Transverse colon (tissue), 4 donors: ENCODE data around the gene DNAL4. TPM values are rescaled to one million over a fixed set of nuclear protein-coding genes. Genes with fewer than 3 reads are reported as not detected.
"Not testable (repeated sequence)": the region's sequence is repeated elsewhere in the genome, so short reads cannot be mapped to it uniquely, and the experiment has no call there.

Experiments
- DNase-seq: peaks from one replicate; pipeline ENCODE4 v3.0.0-alpha.2; 2019
- H3K27ac ChIP-seq, 4 donors: fragments of 200-600 bp; sonication (generic); 2 replicates each; pipeline ENCODE4 v1.5.1; 2016 to 2018; ENCODE audit warnings: inconsistent platforms in 4 of 4
- H3K27me3 ChIP-seq: fragments of 200-600 bp; sonication (generic); 2 replicates; pipeline ENCODE4 v1.5.1; 2017; ENCODE audit warnings: inconsistent platforms
- H3K36me3 ChIP-seq, 4 donors: fragments of 200-600 bp; sonication (generic); 2 replicates each; pipeline ENCODE4 v1.5.1; 2017 to 2019; ENCODE audit warnings: inconsistent platforms in 4 of 4
- H3K4me1 ChIP-seq, 4 donors: fragments of 200-600 bp; sonication (generic); 2 replicates each; pipeline ENCODE4 v1.5.1; 2017 to 2020; ENCODE audit warnings: inconsistent platforms in 4 of 4
- H3K4me3 ChIP-seq, 4 donors: fragments of 200-600 bp; sonication (generic); 1 replicate in 1 of 4; 2 replicates in 3 of 4; pipeline versions ENCODE4 v1.5.1 to v1.6.1; 2017 to 2019; ENCODE audit warnings: inconsistent platforms in 4 of 4
- H3K9me3 ChIP-seq, 2 donors: fragments of 200-600 bp; sonication (generic); 2 replicates each; pipeline ENCODE4 v1.5.1; 2017 to 2019; ENCODE audit warnings: inconsistent platforms in 2 of 2
- CTCF ChIP-seq, 5 experiments: fragments of 200-600 bp in 3 of 5; fragments of 450-650 bp in 2 of 5; sonication (generic) in 3 of 5; IDR thresholded peaks; 1 replicate in 2 of 5; 2 replicates in 3 of 5; pipeline ENCODE4 v1.5.1; 2016 to 2017; ENCODE audit warnings: antibody characterized with exemption in 5 of 5, inconsistent platforms in 3 of 5, mild to moderate bottlenecking in 2 of 5, moderate library complexity in 1 of 5
- EP300 ChIP-seq: sonication (generic); formaldehyde crosslinking; IDR thresholded peaks from one replicate; pipeline ENCODE4 v1.6.1; 2017; ENCODE audit warnings: antibody characterized with exemption, low read depth
- POLR2A ChIP-seq: fragments of 450-650 bp; IDR thresholded peaks from one replicate; pipeline ENCODE4 v1.6.1; 2016; ENCODE audit warnings: antibody characterized with exemption, mild to moderate bottlenecking, moderate library complexity
- POLR2AphosphoS5 ChIP-seq, 3 donors: sonication (generic); formaldehyde crosslinking; IDR thresholded peaks; one replicate each; pipeline ENCODE4 v1.6.1; 2016; ENCODE audit warnings: antibody characterized with exemption in 3 of 3
- WGBS, 2 donors: methylation state at CpG; one replicate each; pipeline ENCODE4 v1.1.5; 2018; ENCODE audit warnings: low coverage in 1 of 2; 5-methylcytosine and 5-hydroxymethylcytosine counted together
- in situ Hi-C, 4 donors: fragments of 200-750 bp; cut with MboI; loops; one replicate each; pipeline versions ENCODE4 v1.15.0 to v1.15.1; 2017; ENCODE audit warnings: low sequenced_read_pairs in 3 of 4, low pct_ligation_motif_present in 1 of 4, low pct_unique_long_range_greater_than_20kb in 1 of 4
- intact Hi-C: fragments of 100-400 bp; cut with DNase I; formaldehyde crosslinking; loops from one replicate; pipeline ENCODE4 v1.15.1; 2023; ENCODE audit warnings: low total_unique reads
- total RNA-seq, 4 donors: library from RNA; depleted of rRNA; stranded (reverse); fragments of >200 nt; gene quantifications; one replicate each; pipeline ENCODE4 v1.1.0, GENCODE V29; 2016

The DNAL4 gene
- total RNA-seq, 4 donors from 2014 or later = 13.8 to 39.0 (median 19.3) TPM

GRCh38 chr22:38820020-38820419 is 26.1 kb upstream of the DNAL4 start:
- H3K27me3 ChIP-seq = no peaks in the 10 kb centered on the region
- no peak for TF ChIP-seq POLR2AphosphoS5 (IDR thresholded peaks at IDR 0.05)
- 60 to 76% methylated on average over 1 to 8 of the region's 8 CpGs for WGBS, 2 donors
- H3K27ac ChIP-seq = no peak overlapping the region
- in situ Hi-C loops = no loop called here
- no peak for DNase-seq
- H3K4me1 ChIP-seq = no peaks in the 10 kb centered on the region
- intact Hi-C loops = no loop called here
- H3K36me3 ChIP-seq = no peaks in the 10 kb centered on the region
- H3K4me3 ChIP-seq = no peak overlapping the region
- H3K9me3 ChIP-seq = no peaks in the 10 kb centered on the region

GRCh38 chr22:38819387-38819940 is 25.5 kb upstream of the DNAL4 start:
- intact Hi-C loops = no loop called here
- Histone ChIP-seq H3K4me1 (no peaks in the 10 kb centered on the region), H3K9me3 (no peaks in the 10 kb centered on the region), H3K27ac (no peak overlapping the region), H3K36me3 (no peaks in the 10 kb centered on the region), H3K4me3 (no peak overlapping the region), H3K27me3 (no peaks in the 10 kb centered on the region)
- no peak for DNase-seq
- 66% methylated on average over 10 of the region's 10 CpGs; no CpG with 5 or more reads in 1 of the 2 donors for WGBS, 2 donors
- in situ Hi-C loops = no loop called here
- TF ChIP-seq CTCF (IDR thresholded peaks at IDR 0.05) (no peak), POLR2AphosphoS5 (IDR thresholded peaks at IDR 0.05) (no peak), EP300 (no peak), POLR2A (no peak)

GRCh38 chr22:38817196-38817595 is 23.3 kb upstream of the DNAL4 start:
- Histone ChIP-seq H3K27ac (no peak overlapping the region), H3K4me1 (no peaks in the 10 kb centered on the region), H3K9me3 (no peaks in the 10 kb centered on the region), H3K36me3 (no peaks in the 10 kb centered on the region), H3K27me3 (no peaks in the 10 kb centered on the region), H3K4me3 (no peak overlapping the region)
- TF ChIP-seq CTCF (IDR thresholded peaks at IDR 0.05) (no peak), EP300 (no peak), POLR2A (no peak), POLR2AphosphoS5 (IDR thresholded peaks at IDR 0.05) (no peak)
- intact Hi-C loops = no loop called here
- no peak for DNase-seq
- in situ Hi-C loops = no loop called here
- 73 to 76% methylated on average over 4 to 6 of the region's 6 CpGs for WGBS, 2 donors

- no peak for DNase-seq
- Histone ChIP-seq H3K9me3 (no peaks in the 10 kb centered on the region), H3K36me3 (no peaks in the 10 kb centered on the region), H3K4me3 (no peak overlapping the region), H3K27me3 (no peaks in the 10 kb centered on the region), H3K4me1 (no peaks in the 10 kb centered on the region), H3K27ac (no peak overlapping the region)
- no peak for TF ChIP-seq POLR2A
- no peak for TF ChIP-seq EP300
- TF ChIP-seq CTCF (IDR thresholded peaks at IDR 0.05) = no peak
- no peak for TF ChIP-seq POLR2AphosphoS5 (IDR thresholded peaks at IDR 0.05)
- intact Hi-C loops = no loop called here
- no CpG with 5 or more reads among the region's 1 CpG for WGBS, 2 donors
- in situ Hi-C loops = no loop called here
Measured at GRCh38 chr22:38815842-38816241, 21.9 kb upstream of the DNAL4 start.

GRCh38 chr22:38811241-38811640 is 17.3 kb upstream of the DNAL4 start:
- H3K27me3 ChIP-seq = no peaks in the 10 kb centered on the region
- intact Hi-C loops (no loop called here), in situ Hi-C loops (no loop called here)
- 57 to 79% methylated on average over 1 to 2 of the region's 2 CpGs for WGBS, 2 donors
- H3K36me3 ChIP-seq = no peaks in the 10 kb centered on the region
- no peak overlapping the region for H3K4me3 ChIP-seq
- DNase-seq = no peak
- H3K27ac ChIP-seq = no peak overlapping the region
- H3K4me1 ChIP-seq = no peaks in the 10 kb centered on the region
- TF ChIP-seq POLR2A = no peak
- TF ChIP-seq CTCF (IDR thresholded peaks at IDR 0.05) = no peak
- no peak for TF ChIP-seq EP300
- no peak for TF ChIP-seq POLR2AphosphoS5 (IDR thresholded peaks at IDR 0.05)
- H3K9me3 ChIP-seq = peaks cover 5 to 8% of the 10 kb centered on the region in 2 donors

GRCh38 chr22:38805041-38805593 is 11.2 kb upstream of the DNAL4 start:
- DNase-seq, intact Hi-C loops, H3K9me3 ChIP-seq, in situ Hi-C loops, H3K27ac ChIP-seq, H3K36me3 ChIP-seq, H3K4me3 ChIP-seq, H3K4me1 ChIP-seq, H3K27me3 ChIP-seq: not testable (repeated sequence)
- WGBS, 2 donors = 67 to 69% methylated on average over 8 of the region's 8 CpGs
